Stimulated activated CD8-positive, alpha-beta memory T cell treated with anti-CD3 and anti-CD28 coated beads, Interleukin-2, amount 100 ng/mL, for 48 hours (primary cell): Measurements from ENCODE around the gene APPBP2.
"Not testable (repeated sequence)": the region's sequence is repeated elsewhere in the genome, so short reads cannot be mapped to it uniquely, and the experiment has no call there.

Source experiments
- DNase-seq, 2 donors: peaks; one replicate each; pipeline ENCODE4 v3.0.0-alpha.2; 2020; ENCODE audit warnings: low read depth in 2 of 2

Gene APPBP2

GRCh38 chr17:60493847-60494321 is 32.2 kb downstream of the APPBP2 start:
- no peak for DNase-seq

GRCh38 chr17:60491771-60492170 is 34.3 kb downstream of the APPBP2 start:
- no peak for DNase-seq

GRCh38 chr17:60490594-60490993 is 35.4 kb downstream of the APPBP2 start:
- DNase-seq = not testable (repeated sequence)

GRCh38 chr17:60481604-60482003 is 44.4 kb downstream of the APPBP2 start:
- no peak for DNase-seq

GRCh38 chr17:60473788-60474187 is 52.3 kb downstream of the APPBP2 start:
- no peak for DNase-seq

GRCh38 chr17:60472449-60472848 is 53.6 kb downstream of the APPBP2 start:
- DNase-seq = no peak

GRCh38 chr17:60471451-60471850 is 54.6 kb downstream of the APPBP2 start:
- no peak for DNase-seq

GRCh38 chr17:60468371-60468770 is 57.7 kb downstream of the APPBP2 start:
- DNase-seq = no peak

GRCh38 chr17:60464343-60464742 is 61.7 kb downstream of the APPBP2 start:
- no peak for DNase-seq

GRCh38 chr17:60463157-60463835 is 62.7 kb downstream of the APPBP2 start:
- no peak for DNase-seq

GRCh38 chr17:60461584-60461983 is 64.5 kb downstream of the APPBP2 start:
- DNase-seq = no peak

- DNase-seq = no peak
These were observed 68.9 kb downstream of the APPBP2 start for GRCh38 chr17:60457148-60457547.

- DNase-seq = no peak
These were observed 70.7 kb downstream of the APPBP2 start for GRCh38 chr17:60455378-60455777.

GRCh38 chr17:60451965-60452364 is 74.1 kb downstream of the APPBP2 start:
- no peak for DNase-seq

- DNase-seq = no peak
These were observed 75.0 kb downstream of the APPBP2 start for GRCh38 chr17:60451071-60451470.

- DNase-seq = no peak
These were observed 78.7 kb downstream of the APPBP2 start for GRCh38 chr17:60447375-60447774.

- no peak for DNase-seq
These were observed 80.9 kb downstream of the APPBP2 start for GRCh38 chr17:60445144-60445543.

GRCh38 chr17:60443713-60444112 is 82.3 kb downstream of the APPBP2 start:
- DNase-seq = no peak

GRCh38 chr17:60442271-60443173 is 83.5 kb downstream of the APPBP2 start:
- DNase-seq = no peak

GRCh38 chr17:60439501-60439900 is 86.5 kb downstream of the APPBP2 start:
- no peak for DNase-seq

GRCh38 chr17:60436676-60437075 is 89.4 kb downstream of the APPBP2 start:
- DNase-seq = no peak

- no peak for DNase-seq
These were observed 90.5 kb downstream of the APPBP2 start for GRCh38 chr17:60435244-60436167.
